ENCODE results near the gene EIF3D.

The EIF3D gene, protein sequence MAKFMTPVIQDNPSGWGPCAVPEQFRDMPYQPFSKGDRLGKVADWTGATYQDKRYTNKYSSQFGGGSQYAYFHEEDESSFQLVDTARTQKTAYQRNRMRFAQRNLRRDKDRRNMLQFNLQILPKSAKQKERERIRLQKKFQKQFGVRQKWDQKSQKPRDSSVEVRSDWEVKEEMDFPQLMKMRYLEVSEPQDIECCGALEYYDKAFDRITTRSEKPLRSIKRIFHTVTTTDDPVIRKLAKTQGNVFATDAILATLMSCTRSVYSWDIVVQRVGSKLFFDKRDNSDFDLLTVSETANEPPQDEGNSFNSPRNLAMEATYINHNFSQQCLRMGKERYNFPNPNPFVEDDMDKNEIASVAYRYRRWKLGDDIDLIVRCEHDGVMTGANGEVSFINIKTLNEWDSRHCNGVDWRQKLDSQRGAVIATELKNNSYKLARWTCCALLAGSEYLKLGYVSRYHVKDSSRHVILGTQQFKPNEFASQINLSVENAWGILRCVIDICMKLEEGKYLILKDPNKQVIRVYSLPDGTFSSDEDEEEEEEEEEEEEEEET

DNA sequence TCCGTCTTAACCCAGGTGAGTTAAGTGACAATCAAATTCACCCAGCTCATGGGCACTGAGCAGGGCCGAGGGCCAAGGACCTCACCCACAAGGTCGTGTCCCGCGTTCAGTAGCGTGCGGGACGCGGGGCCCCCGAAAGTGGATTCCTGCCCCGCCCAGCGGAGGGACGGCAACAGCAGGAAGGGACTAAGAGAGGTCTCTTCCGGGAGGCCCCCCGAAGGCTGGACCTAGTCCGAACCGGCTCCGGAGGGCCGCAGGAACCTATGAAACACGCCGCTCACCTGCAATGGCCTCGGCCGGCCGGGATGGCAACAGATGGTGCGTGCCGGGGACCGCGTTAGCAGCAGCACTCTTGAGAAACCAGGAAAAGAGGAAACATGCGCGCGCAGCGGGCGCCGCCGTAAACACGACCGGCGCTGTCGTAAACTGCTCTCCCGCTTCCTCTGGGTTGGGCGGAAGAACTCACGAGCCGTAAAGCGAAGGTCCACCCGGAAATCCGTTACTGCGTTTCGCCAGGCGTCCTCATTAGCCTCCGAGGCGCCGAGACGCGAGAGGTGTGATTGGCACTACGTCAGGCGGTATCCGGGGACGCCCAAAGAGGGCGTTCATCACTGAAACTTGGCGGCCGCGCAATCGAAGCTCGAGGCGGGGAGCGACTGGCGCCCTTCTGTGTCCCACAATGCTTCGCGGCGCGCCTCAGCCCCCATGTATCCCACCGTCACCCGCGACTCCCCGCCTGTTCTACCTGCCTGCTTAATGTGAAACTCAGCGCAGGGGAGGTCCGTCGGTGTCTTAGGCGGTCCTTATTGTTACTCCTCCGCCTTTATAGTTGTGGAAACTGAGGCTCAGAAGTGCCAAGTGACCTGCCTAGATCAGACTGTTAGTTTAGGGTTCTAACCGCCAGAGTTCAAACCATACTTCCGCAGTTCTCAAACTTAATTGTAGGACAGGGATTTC, at the start of gene EIF3D:
Gene EIF3D, minus strand, starts transcription at position 372 of the 957 bp plus-strand sequence. CDS start 3,045 bp downstream, outside the sequence.
- H3K27ac ChIP-seq: peak within 1 kb of the TSS; percentile 96
- 0 out of 2 replicates have a peak, but pooled peaks have one; percentile 33 for TF ChIP-seq ZFX (IDR thresholded peaks at IDR 0.05)
- TF ChIP-seq, protein P1, sequence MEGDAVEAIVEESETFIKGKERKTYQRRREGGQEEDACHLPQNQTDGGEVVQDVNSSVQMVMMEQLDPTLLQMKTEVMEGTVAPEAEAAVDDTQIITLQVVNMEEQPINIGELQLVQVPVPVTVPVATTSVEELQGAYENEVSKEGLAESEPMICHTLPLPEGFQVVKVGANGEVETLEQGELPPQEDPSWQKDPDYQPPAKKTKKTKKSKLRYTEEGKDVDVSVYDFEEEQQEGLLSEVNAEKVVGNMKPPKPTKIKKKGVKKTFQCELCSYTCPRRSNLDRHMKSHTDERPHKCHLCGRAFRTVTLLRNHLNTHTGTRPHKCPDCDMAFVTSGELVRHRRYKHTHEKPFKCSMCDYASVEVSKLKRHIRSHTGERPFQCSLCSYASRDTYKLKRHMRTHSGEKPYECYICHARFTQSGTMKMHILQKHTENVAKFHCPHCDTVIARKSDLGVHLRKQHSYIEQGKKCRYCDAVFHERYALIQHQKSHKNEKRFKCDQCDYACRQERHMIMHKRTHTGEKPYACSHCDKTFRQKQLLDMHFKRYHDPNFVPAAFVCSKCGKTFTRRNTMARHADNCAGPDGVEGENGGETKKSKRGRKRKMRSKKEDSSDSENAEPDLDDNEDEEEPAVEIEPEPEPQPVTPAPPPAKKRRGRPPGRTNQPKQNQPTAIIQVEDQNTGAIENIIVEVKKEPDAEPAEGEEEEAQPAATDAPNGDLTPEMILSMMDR (conservative IDR thresholded peaks at IDR 0.05): no peak

DNA sequence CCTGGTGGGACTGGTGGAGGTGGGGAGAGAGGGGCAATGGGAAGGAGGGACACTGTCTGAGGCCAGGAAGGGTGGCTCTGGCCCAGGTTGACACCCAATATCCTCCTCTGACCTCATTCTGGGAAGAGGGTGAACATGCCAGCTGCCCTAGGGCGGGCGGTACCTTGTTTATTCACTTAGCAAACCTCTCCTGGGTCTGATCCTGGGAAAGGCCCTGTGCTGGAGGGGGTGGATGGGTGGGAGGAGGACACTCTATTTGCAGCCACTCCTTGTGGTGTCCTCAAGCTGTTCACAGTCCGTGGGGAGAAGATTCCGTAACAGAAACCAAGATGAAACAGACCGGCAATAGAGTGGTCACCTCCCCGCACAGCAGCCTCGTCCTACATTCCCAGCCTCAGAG, 49.7 kb upstream of the EIF3D start:
- no peak for TF ChIP-seq ZFX (IDR thresholded peaks at IDR 0.05)
- TF ChIP-seq, protein P1 (conservative IDR thresholded peaks at IDR 0.05): no peak
- no peak overlapping the region for H3K27ac ChIP-seq

DNA sequence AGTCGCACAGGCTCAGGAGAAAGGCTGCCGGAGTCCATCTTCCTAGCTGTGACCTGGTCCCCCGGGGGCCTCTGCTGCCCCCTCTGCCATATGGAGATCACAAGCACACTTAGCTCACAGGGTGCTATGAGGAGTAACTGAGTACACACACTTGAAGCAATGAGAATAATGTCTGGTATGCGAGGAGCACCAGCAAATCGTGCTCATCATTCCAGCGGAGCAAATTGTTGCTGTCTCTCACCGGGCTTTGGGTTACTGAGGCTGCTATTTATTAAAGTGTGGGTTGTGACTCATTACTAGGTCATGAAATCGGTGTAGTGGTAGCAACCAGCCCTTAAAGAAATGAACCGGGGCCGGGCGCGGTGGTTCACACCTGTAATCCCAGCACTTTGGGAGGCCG, 48.1 kb upstream of the EIF3D start:
- TF ChIP-seq, protein P1 (conservative IDR thresholded peaks at IDR 0.05): no peak
- no peak for TF ChIP-seq ZFX (IDR thresholded peaks at IDR 0.05)
- no peak overlapping the region for H3K27ac ChIP-seq

DNA sequence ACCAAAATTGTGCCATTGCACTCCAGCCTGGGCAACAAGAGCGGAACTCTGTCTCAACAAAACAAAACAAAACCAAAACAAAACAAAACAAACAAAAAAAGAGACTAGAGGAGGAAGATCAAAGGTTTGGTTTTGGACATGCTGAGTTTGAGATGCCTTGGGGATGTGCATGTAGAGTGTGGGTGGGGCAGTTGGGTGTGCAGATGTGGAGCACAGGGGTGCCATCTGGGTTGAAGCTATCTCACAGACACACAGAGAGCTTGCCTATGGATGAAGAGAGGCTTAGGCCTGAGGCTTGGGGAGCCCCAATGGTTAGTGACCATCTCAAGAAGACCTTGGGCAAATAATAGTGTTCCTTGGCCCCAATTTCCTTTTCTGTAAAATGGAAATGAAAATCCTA, 45.8 kb upstream of the EIF3D start:
- TF ChIP-seq, protein P1 (conservative IDR thresholded peaks at IDR 0.05): no peak
- no peak for TF ChIP-seq ZFX (IDR thresholded peaks at IDR 0.05)
- H3K27ac ChIP-seq: no peak overlapping the region

DNA sequence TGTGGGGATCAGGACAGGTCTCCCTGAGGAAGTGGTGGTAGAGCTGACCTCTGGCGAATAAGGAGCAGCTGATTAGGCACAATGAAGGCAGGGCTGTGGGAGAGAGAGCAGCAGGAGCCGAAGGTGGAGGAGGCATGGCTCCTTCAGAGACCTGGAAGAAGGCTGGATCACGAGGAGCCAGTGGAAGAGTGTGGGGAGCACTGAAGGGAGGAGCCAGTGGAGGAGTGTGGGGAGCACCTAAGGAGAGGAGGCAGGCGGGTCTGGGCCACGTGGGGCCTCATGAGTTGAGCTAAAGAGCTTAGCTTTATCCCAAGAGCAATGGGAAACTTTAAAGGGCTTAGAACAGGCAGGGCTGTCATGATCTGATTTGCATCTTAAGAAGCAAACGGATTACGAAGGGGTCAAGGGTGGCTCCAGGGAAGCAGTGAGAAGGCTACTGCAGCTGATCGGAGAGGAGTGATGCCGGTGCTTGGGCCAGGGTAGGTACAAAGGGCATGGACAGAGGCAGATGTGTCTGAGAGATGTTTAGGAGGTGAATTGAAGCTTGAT, 44.9 kb upstream of the EIF3D start:
- TF ChIP-seq, protein P1 (conservative IDR thresholded peaks at IDR 0.05): no peak
- H3K27ac ChIP-seq: no peak overlapping the region

DNA sequence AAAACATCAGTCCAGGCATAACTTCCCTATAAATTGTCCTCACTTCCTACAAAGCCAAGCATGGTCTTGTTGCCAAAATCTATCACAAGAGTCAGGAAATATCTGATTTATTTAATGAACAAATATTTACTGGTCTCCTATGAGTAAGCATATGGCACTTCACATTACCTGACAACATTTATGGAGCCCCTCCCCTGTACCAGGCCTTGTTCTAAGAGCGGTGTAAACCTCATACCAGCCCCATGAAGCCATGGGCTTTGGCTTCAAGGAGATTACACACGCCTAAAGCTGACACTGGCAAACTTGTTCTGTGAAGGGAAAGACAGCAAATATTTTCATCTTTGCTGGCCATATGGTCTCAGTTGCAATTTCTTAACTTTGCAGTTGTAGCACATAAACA, 43.0 kb upstream of the EIF3D start:
- no peak for TF ChIP-seq ZFX (IDR thresholded peaks at IDR 0.05)
- TF ChIP-seq, protein P1 (conservative IDR thresholded peaks at IDR 0.05): no peak
- H3K27ac ChIP-seq: peak overlapping the region; percentile 38
